ENCODE data around the gene LRRC40. TPM values are rescaled to one million over a fixed set of nuclear protein-coding genes. Genes with fewer than 3 reads are reported as not detected.

The LRRC40 gene
- total and polyA plus RNA-seq, 9 of the 15 experiments (the other 6 are each of a cell fraction or from before 2014, with no cell fraction given) = 16.1 to 36.2 (median 30.9) TPM

- TF ChIP-seq SMARCE1 (IDR thresholded peaks at IDR 0.05) (peak; percentile 86), RFX5 (IDR thresholded peaks at IDR 0.05; ENCODE audit: low read depth, low read length) (no peak), MTA3 (IDR thresholded peaks at IDR 0.05; ENCODE audit: borderline replicate concordance) (no peak), ELK3 (CRISPR knock-in tag; IDR thresholded peaks at IDR 0.05) (no peak), ERF (CRISPR knock-in tag; IDR thresholded peaks at IDR 0.05) (no peak), KDM2B (CRISPR knock-in tag; IDR thresholded peaks at IDR 0.05) (no peak), MTF1 (CRISPR knock-in tag; IDR thresholded peaks at IDR 0.05; ENCODE audit: borderline replicate concordance) (no peak), MCM2 (IDR thresholded peaks at IDR 0.05; ENCODE audit: low read depth) (no peak), C11orf30 (IDR thresholded peaks at IDR 0.05; ENCODE audit: low read depth) (peak; percentile 63; the same call in 1 of the 2 replicates), MAFK (IDR thresholded peaks at IDR 0.05; ENCODE audit: low read length) (peak; percentile 64; the same call in 1 of the 2 replicates), BRF1 (IDR thresholded peaks at IDR 0.05; ENCODE audit: borderline replicate concordance, extremely low read depth, insufficient read length) (no peak), PHB2 (IDR thresholded peaks at IDR 0.05; ENCODE audit: low read depth) (no peak), TRIM24 (IDR thresholded peaks at IDR 0.05) (0 out of 4 replicates have a peak, but pooled peaks of 1 of the 2 experiments have one; percentile 36), ADNP (tag; IDR thresholded peaks at IDR 0.05) (0 out of 2 replicates have a peak, but pooled peaks have one; percentile 18), SIX5 (IDR thresholded peaks at IDR 0.05; ENCODE audit: borderline replicate concordance in 1 of 2, insufficient read depth in 1 of 2, low read depth in 1 of 2, low read length in 2 of 2) (no peak), SMAD3 (CRISPR knock-in tag; conservative IDR thresholded peaks at IDR 0.05) (no peak), CEBPB (tag; IDR thresholded peaks at IDR 0.05) (no peak)
- TF ChIP-seq, protein P1, sequence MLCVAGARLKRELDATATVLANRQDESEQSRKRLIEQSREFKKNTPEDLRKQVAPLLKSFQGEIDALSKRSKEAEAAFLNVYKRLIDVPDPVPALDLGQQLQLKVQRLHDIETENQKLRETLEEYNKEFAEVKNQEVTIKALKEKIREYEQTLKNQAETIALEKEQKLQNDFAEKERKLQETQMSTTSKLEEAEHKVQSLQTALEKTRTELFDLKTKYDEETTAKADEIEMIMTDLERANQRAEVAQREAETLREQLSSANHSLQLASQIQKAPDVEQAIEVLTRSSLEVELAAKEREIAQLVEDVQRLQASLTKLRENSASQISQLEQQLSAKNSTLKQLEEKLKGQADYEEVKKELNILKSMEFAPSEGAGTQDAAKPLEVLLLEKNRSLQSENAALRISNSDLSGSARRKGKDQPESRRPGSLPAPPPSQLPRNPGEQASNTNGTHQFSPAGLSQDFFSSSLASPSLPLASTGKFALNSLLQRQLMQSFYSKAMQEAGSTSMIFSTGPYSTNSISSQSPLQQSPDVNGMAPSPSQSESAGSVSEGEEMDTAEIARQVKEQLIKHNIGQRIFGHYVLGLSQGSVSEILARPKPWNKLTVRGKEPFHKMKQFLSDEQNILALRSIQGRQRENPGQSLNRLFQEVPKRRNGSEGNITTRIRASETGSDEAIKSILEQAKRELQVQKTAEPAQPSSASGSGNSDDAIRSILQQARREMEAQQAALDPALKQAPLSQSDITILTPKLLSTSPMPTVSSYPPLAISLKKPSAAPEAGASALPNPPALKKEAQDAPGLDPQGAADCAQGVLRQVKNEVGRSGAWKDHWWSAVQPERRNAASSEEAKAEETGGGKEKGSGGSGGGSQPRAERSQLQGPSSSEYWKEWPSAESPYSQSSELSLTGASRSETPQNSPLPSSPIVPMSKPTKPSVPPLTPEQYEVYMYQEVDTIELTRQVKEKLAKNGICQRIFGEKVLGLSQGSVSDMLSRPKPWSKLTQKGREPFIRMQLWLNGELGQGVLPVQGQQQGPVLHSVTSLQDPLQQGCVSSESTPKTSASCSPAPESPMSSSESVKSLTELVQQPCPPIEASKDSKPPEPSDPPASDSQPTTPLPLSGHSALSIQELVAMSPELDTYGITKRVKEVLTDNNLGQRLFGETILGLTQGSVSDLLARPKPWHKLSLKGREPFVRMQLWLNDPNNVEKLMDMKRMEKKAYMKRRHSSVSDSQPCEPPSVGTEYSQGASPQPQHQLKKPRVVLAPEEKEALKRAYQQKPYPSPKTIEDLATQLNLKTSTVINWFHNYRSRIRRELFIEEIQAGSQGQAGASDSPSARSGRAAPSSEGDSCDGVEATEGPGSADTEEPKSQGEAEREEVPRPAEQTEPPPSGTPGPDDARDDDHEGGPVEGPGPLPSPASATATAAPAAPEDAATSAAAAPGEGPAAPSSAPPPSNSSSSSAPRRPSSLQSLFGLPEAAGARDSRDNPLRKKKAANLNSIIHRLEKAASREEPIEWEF (CRISPR knock-in tag; IDR thresholded peaks at IDR 0.05) = no peak
- TF ChIP-seq, protein P2, sequence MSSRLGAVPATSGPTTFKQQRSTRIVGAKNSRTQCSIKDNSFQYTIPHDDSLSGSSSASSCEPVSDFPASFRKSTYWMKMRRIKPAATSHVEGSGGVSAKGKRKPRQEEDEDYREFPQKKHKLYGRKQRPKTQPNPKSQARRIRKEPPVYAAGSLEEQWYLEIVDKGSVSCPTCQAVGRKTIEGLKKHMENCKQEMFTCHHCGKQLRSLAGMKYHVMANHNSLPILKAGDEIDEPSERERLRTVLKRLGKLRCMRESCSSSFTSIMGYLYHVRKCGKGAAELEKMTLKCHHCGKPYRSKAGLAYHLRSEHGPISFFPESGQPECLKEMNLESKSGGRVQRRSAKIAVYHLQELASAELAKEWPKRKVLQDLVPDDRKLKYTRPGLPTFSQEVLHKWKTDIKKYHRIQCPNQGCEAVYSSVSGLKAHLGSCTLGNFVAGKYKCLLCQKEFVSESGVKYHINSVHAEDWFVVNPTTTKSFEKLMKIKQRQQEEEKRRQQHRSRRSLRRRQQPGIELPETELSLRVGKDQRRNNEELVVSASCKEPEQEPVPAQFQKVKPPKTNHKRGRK (tag; IDR thresholded peaks at IDR 0.05) = no peak
- TF ChIP-seq, protein P3, sequence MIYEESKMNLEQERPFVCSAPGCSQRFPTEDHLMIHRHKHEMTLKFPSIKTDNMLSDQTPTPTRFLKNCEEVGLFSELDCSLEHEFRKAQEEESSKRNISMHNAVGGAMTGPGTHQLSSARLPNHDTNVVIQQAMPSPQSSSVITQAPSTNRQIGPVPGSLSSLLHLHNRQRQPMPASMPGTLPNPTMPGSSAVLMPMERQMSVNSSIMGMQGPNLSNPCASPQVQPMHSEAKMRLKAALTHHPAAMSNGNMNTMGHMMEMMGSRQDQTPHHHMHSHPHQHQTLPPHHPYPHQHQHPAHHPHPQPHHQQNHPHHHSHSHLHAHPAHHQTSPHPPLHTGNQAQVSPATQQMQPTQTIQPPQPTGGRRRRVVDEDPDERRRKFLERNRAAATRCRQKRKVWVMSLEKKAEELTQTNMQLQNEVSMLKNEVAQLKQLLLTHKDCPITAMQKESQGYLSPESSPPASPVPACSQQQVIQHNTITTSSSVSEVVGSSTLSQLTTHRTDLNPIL (CRISPR knock-in tag; IDR thresholded peaks at IDR 0.05) = no peak
These were observed 48.8 kb downstream of the LRRC40 start (continued) for GRCh38 chr1:70156529-70157120.
